Measurements from ENCODE around the gene NEMP1.
"Not testable (repeated sequence)": the region's sequence is repeated elsewhere in the genome, so short reads cannot be mapped to it uniquely, and the experiment has no call there.

The NEMP1 gene

GRCh38 chr12:57027011-57027804 lies 51.4 kb downstream of the NEMP1 start:
- no peak for DNase-seq (ENCODE audit: low spot score)

- no peak for DNase-seq (ENCODE audit: low spot score)
These were observed 53.4 kb downstream of the NEMP1 start for GRCh38 chr12:57025196-57025595.

- DNase-seq (ENCODE audit: low spot score), result not testable (repeated sequence)
These were observed 56.3 kb downstream of the NEMP1 start for GRCh38 chr12:57022324-57022723.

- no peak for DNase-seq (ENCODE audit: low spot score)
These were observed 58.4 kb downstream of the NEMP1 start for GRCh38 chr12:57019983-57020719.

- no peak for DNase-seq (ENCODE audit: low spot score)
These were observed 59.7 kb downstream of the NEMP1 start for GRCh38 chr12:57018906-57019305.

GRCh38 chr12:57018353-57018752 lies 60.2 kb downstream of the NEMP1 start:
- DNase-seq (ENCODE audit: low spot score), result not testable (repeated sequence)

GRCh38 chr12:57016348-57016747 lies 62.2 kb downstream of the NEMP1 start, which contains the start of gene TAC3:
TSS of gene TAC3 (minus strand) at chr12:57016529. CDS start at chr12:57015797, 732 bp downstream.
- DNase-seq (ENCODE audit: low spot score), result no peak

GRCh38 chr12:57012600-57013465 lies 65.8 kb downstream of the NEMP1 start:
- DNase-seq (ENCODE audit: low spot score), result no peak

- DNase-seq (ENCODE audit: low spot score), result no peak
These were observed 66.9 kb downstream of the NEMP1 start for GRCh38 chr12:57011438-57012424.

GRCh38 chr12:57010627-57011247 lies 67.9 kb downstream of the NEMP1 start:
- no peak for DNase-seq (ENCODE audit: low spot score)

- no peak for DNase-seq (ENCODE audit: low spot score)
These were observed 68.5 kb downstream of the NEMP1 start for GRCh38 chr12:57009949-57010626.

GRCh38 chr12:57008178-57008577 lies 70.4 kb downstream of the NEMP1 start:
- DNase-seq (ENCODE audit: low spot score), result peak; percentile 63

GRCh38 chr12:57006809-57007475 lies 71.6 kb downstream of the NEMP1 start:
- DNase-seq (ENCODE audit: low spot score), result no peak

- peak; percentile 91 for DNase-seq (ENCODE audit: low spot score)
These were observed 72.4 kb downstream of the NEMP1 start, which contains the start of gene ZBTB39 for GRCh38 chr12:57005980-57006808. TSS of gene ZBTB39 (minus strand) at chr12:57006546. CDS start at chr12:57004917, 1,629 bp downstream.

All from HuH-7.5 (cell line).